ENCODE measurements around the gene RBM15B.

Gene RBM15B

GRCh38 chr3:51389423-51390183 is 1.5 kb upstream of the RBM15B start:
- peak; percentile 92 for TF ChIP-seq CTCF (IDR thresholded peaks at IDR 0.05; ENCODE audit: extremely low read depth, missing control alignments)
- peak; percentile 75 for DNase-seq (ENCODE audit: low spot score)

- DNase-seq (ENCODE audit: low spot score): no peak
- TF ChIP-seq CTCF (IDR thresholded peaks at IDR 0.05; ENCODE audit: extremely low read depth, missing control alignments): no peak
These were observed 625 bp upstream of the RBM15B start for GRCh38 chr3:51390246-51391074.

- DNase-seq (ENCODE audit: low spot score): peak; percentile 61
- TF ChIP-seq CTCF (IDR thresholded peaks at IDR 0.05; ENCODE audit: extremely low read depth, missing control alignments): no peak
These were observed 675 bp downstream of the RBM15B start for GRCh38 chr3:51391566-51392354.

GRCh38 chr3:51392355-51393133 is 1.5 kb downstream of the RBM15B start:
- no peak for DNase-seq (ENCODE audit: low spot score)
- TF ChIP-seq CTCF (IDR thresholded peaks at IDR 0.05; ENCODE audit: extremely low read depth, missing control alignments): no peak

- DNase-seq (ENCODE audit: low spot score): no peak
- TF ChIP-seq CTCF (IDR thresholded peaks at IDR 0.05; ENCODE audit: extremely low read depth, missing control alignments): no peak
These were observed 2.0 kb downstream of the RBM15B start for GRCh38 chr3:51393134-51393495.

GRCh38 chr3:51393564-51393963 is 2.5 kb downstream of the RBM15B start:
- no peak for DNase-seq (ENCODE audit: low spot score)
- no peak for TF ChIP-seq CTCF (IDR thresholded peaks at IDR 0.05; ENCODE audit: extremely low read depth, missing control alignments)
